Measurements from ENCODE around the gene MACROH2A2.
"Not testable (repeated sequence)": the region's sequence is repeated elsewhere in the genome, so short reads cannot be mapped to it uniquely, and the experiment has no call there.

Gene MACROH2A2

GRCh38 chr10:70155255-70155838 lies 102.7 kb downstream of the MACROH2A2 start:
- H3K4me3 ChIP-seq, result no peak overlapping the region
- H3K27ac ChIP-seq, result no peak overlapping the region
- no peak for TF ChIP-seq CTCF (IDR thresholded peaks at IDR 0.05)
- DNase-seq (ENCODE audit: low spot score), result no peak

GRCh38 chr10:70158113-70158512 lies 105.5 kb downstream of the MACROH2A2 start:
- no peak for DNase-seq (ENCODE audit: low spot score)
- no peak for TF ChIP-seq CTCF (IDR thresholded peaks at IDR 0.05)
- Histone ChIP-seq H3K27ac (no peak overlapping the region), H3K4me3 (no peak overlapping the region)

DNA sequence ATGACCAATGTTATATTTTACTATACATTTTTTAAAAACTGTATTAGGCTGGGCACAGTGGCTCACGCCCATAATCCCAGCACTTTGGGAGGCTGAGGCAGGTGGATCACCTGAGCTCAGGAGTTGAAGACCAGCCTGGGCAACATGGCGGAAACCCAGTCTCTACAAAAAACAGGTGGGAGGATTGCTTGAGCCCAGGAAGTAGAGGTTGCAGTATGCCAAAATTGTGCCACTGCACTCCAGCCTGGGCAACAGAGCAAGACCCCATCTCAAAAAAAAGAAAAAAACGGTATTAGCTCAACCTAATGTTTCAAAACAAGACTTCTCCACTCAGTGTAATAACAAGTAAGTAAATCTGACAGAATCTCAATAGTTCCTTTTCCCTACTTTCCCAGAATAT lies 106.7 kb downstream of the MACROH2A2 start:
- H3K4me3 ChIP-seq; H3K27ac ChIP-seq; DNase-seq (ENCODE audit: low spot score): not testable (repeated sequence)

- H3K27ac ChIP-seq, result no peak overlapping the region
- no peak for TF ChIP-seq CTCF (IDR thresholded peaks at IDR 0.05)
- DNase-seq (ENCODE audit: low spot score), result no peak
- H3K4me3 ChIP-seq, result no peak overlapping the region
Measured at GRCh38 chr10:70160798-70161197, 108.2 kb downstream of the MACROH2A2 start.
